HG03175 (cell line): ENCODE measurements around the gene LMTK2.

Experiments
- ATAC-seq: cut with Tn5 transposase; IDR thresholded peaks from one replicate; pipeline ENCODE4 v1.9.1; 2021; ENCODE audit warnings: mild to moderate bottlenecking, moderate library complexity; ENCODE audit not compliant: unreplicated experiment

LMTK2 gene

DNA sequence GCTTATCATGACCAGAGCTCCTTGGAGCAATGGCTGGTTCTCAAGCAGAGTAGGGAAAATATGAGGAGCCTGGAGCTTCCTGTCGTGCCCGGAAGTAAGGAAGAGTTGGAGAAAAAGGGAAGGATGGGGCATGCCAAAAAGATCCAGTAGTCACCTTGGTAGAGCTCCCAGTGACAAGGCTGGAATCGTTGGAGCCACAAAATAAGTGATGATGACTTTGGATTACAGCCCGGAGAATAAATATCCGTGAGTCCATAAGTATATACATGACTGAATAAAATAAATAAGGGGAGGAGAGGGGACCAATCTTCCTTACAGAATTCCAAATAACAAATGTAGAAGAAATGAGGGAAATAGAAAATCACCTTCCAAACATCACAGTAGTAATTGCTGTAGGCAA, 29.3 kb downstream of the LMTK2 start:
- no peak for ATAC-seq

DNA sequence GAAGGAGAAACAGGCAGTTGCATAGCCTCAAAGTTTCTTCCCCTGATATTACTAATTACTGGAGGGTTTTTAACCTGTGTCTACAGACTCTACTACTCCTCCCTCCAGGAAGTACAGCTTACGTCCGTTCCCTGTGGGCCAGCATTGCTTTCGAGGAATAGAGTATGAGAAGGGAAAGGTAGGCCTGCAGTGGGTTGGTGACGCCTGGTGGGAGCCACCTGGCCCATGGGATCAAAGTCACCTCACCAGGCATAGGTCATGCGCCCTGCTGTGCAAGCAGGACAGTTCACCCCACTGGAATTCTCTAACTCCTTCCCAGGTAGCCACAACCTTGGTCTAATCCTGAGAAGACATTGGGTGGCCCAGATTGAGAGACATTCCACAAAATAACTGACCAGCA, 29.8 kb downstream of the LMTK2 start:
- no peak for ATAC-seq

DNA sequence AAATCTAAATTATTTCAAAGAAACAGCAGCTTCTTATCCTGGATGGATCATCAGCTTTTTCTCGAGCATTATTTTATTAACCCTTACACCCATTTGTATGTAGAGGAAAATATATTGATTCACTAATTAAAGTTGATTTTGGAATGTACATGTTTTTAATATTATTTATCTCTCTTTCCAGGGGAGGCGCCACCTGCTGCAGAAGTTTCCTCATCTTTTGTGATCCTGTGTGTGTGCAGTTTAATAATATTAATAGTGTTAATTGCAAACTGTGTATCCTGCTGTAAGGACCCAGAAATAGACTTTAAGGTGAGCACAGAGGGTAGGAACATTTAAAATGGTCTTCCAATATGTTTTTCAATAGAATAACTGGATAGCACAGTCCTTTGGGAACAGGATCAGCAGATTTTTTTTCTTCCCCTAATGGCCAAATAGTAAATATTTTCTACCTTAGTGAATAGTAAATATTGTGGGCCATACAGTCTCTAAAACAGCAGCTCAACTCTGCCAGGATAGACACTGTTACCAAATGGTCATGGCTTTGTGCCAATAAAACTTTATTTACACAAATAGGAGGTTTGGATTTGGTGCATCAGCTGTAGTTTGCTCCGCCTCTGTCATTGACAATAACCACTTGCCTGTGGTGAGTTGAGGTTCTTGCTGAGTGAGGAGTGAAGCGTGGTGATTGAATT, 30.6 kb downstream of the LMTK2 start:
- no peak for ATAC-seq

DNA sequence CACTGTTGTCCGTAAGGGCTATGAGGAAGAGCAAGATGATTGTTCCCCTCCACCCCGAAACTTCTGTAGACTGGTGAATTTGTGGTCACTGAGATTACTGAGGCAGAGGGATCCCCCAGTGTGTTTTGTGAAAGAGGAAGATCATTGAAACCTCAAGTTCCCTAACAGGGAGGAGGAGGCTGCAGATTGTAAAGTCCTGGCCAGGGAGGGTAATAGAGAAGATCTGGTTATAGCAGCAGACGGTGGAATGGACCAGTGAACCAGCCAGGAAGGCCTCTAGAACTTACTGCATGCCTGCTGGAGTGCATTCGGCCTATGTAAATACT, 31.1 kb downstream of the LMTK2 start:
- peak; percentile 71 for ATAC-seq

DNA sequence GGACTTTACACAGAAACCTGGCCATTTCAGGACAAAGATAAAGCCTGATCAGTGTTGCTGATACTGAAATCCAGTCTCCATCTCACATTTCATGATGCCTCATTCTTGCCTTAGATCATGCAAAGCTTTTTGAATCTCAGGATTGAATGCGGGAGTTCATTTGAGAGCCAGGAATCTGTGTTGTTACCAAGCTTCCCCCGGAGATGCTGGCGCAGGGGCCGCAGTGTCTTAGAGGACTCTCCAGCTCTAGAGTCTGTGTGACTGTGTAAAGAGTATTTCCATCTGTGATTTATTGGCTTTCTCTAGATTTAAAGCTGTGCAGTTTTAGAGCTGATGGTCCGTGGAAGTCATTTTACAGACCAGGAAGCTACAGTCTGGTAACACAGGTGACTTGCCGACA, 32.0 kb downstream of the LMTK2 start:
- no peak for ATAC-seq

DNA sequence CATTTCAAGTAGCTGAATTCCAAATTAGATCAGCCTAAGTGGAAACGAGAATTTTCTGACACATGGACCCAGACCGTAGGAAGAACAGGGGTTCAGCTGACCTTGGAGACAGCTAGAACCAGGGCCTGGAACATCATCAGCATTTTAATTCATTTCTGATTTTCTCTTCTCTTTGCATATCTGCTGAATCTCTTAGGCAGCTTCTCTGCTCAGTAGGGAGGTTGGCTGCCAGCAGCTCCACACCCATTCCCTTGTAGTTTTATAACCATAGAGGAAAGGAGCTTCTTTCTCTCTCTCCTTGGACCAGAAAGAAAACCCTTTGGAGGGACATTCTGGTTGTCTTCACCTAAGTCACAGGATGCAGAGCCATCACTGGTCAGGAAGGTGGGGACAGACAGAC, 36.0 kb downstream of the LMTK2 start:
- ATAC-seq, result no peak

DNA sequence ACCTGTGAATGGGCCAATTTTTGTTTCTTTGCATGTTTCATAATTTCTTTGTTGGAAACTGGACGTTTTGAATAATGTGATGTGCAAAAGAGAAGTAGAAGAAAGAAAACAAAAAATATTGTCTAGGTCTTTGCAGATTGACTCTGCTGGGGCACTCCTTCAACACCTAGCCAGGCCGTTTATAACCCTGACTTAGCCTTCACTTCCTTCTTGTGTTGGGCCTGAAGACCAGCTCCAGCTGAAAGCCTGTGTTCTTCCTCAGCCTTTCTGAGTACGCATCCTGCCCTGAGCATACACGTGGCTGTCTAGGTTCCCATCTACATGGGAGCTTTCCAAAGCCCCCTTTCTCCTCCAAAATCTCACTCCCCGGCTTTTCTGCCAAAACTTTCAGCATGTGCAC, 41.9 kb downstream of the LMTK2 start:
- ATAC-seq, result no peak

DNA sequence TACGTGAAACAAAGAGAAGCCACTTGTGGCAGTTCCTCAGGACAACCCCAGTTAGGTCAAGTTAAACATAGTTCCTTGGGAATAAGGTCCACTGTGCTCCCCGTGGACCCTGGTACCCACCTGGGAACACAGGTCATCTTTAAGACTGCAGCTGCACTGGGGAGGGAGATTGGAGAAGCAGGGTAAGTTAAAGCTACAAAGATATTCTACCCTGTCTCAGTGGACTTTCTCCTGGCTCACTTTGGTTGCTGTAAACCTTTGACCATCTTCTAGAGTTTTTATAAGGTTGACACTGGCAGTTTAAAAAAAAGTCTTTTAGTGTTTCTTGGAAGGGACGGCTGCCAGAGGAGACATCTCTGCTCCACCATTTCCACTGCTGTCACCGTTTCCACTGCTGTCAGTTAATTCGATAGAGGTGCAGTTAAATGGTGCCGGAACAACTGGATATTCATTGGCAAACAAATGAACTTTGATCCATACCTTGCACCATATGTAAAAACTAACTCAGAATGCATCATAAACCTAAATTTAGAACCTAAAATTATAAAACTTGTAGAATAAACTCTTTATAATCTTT, 42.5 kb downstream of the LMTK2 start:
- no peak for ATAC-seq

DNA sequence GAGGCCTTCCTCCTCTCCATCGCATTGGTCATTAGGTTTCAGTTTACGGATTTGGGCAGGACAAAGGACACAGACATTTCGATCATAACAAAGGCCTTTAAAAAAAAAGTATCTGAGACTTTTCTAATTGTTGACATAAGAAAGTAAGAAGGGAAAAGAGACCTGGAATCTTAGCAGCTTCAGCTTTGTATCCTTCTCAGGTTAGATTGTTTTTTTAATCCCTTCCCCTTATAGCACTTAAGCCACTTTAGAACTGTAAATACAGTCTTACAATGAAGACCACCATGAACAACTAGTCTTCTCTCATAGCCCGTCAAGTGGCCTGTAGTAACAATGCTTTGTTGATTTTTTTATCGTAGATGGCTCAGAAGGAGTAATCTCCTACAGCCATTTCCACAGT, 45.2 kb downstream of the LMTK2 start:
- no peak for ATAC-seq

DNA sequence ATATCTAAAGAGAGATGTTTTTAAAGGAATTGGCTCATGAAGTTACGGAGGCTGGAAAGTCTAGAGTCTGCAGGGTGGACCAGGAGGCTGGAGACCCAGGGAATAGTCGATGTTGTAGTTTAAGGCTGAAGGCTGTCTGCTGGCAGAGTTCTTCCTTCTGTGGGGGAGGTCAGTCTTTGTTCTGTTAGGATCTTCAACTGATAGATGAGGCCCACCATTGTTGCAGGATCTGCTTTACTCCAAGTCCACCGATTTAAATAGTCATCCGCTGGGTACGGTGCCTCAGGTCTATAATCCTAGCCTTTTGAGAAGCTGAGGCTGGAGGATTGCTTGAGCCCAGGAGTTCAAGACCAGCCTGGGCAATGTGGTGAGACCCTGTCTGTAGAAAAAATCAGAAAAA, 50.0 kb downstream of the LMTK2 start:
- ATAC-seq, result no peak

DNA sequence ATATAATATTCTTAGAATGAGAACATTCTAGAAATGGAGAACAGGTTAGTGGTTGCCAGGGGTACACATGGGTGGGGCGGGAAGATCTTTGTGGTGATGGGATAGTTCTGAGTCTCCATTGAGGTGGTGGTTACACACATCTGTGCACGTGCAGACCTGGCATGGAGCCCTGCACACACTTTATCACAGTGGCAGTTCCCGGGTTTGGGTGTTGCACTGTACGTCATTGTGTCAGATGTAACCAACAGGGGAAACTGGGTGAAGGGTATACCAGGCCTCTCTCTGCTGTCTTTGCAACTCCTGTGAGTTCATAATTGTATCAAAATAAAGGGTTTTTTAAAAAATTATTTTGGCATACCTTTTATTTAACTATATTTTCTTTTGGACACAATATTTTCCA, 51.1 kb downstream of the LMTK2 start:
- ATAC-seq, result no peak

DNA sequence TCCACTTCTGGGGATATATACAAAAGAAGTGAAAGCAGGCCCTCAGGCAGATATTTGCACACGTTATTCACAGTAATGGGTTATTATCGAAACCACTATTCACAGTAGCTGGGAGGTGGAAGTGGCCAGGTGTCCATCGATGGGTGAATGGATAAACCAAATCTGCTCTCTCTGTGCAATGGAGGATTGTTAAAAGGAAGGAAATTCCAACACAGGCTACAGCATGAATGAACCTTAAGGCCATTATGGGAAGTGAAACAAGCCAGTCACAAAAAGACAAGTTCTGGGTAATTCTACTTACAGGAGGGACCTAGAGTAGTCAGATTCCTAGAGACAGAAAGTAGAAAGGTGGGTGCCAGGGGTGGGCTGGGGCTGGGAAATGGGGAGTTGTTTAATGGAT, 56.1 kb downstream of the LMTK2 start:
- no peak for ATAC-seq

DNA sequence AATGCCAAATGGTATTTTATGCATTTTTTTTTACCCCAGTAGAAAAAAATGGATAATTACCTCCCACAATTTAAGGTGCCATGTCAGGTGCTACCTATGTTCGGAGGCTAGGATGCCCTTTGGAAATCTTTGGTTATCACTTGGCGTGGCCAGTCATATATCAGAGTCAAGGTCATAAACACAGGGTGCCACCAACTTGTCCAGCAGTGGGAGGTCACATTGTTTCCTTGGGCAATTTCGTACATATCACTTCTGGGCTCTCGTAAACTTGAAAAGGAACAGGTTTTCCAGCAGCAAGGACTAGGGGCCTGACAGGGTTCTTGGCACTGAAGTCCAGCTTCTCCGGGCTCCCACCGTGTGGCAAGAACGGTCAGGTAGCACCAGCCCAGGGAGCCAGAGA, 56.6 kb downstream of the LMTK2 start:
- no peak for ATAC-seq

DNA sequence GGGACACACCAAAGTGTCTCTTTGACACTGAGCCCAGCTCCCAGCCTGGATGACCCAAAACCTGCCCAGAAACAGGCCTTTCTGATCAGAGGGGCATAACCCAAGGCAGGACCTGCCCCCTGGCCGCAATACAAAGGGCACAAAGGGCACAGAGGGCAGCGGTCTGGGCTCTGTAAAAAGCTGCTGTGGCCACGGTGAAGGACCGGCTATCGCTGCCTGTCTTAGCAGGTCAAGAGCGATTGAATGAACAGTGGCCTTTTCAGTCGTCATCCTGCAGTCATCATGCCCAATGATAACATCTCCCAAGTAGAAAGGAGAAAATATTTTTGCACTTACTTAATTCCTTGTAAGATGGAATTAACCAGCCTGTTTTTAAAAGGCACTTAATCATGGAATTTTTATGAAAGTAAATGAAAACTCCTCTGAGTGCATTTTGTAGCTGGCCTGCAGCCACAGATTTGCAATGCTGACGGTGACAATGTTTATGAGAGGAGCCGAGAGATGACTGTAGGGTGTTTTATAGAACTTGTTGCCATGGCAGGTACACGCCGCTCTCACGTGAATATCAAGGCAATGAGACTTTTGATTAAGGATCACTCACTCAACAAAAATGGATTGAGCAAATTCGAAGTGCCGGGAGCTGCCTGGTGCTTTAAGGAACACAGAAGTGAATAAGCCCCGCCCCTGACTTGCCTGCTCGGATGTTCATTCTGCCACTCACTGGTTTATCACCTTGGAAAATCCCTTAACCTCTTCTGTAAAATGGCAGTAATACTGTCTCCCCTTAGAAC, 57.2 kb downstream of the LMTK2 start:
- ATAC-seq, result no peak

DNA sequence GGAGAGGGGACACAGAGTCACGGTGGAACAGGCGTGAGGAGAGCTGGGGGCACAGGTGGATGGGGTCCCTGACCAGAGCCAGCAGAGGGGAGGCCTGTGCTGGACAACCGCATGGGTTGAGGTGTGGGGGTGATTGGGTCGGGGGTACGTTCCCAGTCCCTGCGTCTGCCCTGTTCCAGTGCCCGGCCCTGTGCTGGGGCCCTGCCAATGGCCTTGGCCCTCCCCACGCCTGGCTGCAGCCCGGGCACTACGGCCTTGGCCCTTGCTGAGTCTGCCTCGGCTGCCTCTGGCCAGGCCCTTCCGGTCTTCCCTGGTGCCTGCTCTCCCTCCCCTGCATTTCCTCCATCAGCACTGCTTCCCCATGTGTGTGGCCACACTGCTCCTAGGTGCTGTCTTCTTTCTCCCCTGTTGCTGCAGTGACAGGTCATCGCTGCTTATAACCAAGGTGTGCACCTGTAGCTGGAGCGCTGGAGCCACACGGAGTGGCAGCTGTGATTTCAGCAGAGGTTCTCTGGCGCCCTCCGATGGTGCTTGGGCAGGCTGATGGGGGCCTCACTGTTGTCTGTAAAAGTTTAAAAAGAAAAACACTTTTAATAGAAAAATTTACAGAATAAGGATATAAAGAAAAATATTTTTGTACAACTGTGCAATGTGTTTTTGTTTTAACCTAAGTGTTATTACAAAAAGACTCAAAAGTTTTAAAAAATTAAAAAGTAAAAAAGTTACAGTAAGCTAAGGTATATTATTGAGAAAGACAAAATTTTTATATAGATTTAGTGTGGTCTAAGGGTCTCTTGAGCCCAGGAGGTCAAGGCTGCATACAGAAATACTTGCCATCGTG, 59.4 kb downstream of the LMTK2 start:
- no peak for ATAC-seq

DNA sequence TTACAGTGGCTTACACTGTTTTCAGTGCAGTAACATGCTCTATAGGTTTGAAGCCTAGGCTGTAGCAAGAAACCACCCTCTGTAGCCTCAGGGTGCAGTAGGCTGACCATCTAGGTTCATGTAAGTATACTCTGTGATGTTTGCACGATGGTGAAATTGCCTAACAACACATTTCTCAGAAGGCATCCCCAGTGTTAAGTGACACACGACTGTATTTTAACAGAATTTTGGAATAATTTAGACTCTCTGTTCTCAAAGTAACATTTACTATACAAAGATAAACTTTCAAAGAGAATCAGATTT, 60.0 kb downstream of the LMTK2 start:
- ATAC-seq, result no peak

DNA sequence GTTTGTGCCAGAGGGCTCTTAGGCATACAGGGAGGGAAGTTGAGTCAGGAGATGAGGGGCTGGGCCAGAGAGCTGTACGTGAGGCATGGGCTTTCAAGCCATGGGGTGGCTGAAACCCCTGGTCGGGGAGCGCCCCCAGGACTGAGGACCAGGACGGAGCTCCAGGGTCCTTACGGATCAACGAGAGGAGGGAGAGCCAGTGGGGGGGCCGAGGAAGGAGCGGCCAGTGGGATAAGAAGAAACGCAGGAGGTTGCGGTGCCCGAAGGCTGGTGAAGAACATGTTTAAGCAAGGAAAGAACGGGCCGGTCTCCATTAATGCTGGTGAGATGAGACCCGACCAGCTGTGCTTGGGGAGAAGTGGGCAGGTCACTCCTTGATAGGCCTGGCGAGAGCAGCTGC, 61.0 kb downstream of the LMTK2 start:
- ATAC-seq, result no peak

DNA sequence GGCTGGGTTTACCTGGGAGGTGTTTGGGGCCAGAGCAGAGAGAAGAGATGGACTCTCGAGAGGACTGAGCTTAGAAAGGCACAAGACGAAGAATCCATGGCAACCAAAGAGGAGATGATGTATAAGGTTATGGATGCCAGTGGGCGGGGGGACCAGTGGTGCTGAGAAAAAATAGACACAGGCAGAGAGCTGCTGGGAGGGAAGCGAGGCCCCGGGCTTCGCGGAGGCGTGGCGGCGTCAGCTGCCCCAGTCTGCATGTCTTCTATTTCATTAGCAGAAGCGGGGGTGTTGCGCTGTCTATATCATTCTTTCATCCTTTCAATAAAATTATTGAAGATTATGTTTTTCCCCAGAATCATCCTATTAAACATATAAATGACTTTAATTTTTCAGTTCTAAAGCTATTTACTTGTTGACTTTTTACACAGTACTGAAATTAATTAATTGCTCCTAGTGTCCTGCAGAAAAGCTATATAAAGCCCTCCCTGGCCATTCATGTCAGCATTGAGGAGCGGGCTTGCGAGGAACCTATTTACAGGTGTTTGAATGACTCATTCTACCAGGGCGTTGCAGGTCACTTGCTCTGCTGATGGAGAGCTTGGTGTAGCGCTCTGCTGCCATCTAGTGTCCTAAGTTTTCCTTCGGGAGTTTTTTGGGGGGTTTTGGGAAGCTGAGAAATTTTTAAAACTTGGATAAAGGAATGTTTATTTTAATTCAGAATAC, 61.7 kb downstream of the LMTK2 start:
- peak; percentile 82 for ATAC-seq

DNA sequence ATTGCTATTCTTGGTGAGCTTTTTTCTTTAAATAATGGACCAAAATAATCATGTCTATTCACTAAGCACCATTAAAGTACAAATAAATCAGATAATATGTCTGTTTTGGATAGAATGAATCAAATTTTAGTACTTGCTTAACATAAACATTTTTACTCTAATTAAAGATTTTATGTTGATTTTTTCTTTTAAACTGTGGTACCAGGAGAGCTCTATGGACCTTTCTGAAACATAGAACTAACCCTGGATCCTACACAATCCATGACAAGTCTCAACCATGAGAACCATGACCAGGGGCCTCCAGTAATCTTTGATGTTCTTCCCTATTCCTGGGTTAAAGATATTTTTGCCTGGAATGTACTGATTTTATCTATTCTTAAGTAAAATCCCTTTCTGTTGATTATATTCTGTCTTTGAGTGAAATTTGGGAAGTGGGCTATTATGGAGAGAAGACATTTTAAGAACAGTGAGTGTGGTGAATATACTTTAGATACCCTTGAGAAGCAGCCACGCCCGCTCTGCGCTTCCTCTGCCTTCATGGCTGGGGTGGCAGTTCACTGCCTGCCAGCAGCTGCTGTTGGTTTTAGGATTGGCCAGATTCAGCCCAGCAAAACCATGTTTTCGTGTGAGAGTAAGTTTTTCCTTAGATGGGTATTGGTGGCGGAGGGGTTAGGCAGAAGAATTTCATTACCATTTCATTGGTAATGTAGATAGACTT, 62.4 kb downstream of the LMTK2 start:
- ATAC-seq, result no peak

DNA sequence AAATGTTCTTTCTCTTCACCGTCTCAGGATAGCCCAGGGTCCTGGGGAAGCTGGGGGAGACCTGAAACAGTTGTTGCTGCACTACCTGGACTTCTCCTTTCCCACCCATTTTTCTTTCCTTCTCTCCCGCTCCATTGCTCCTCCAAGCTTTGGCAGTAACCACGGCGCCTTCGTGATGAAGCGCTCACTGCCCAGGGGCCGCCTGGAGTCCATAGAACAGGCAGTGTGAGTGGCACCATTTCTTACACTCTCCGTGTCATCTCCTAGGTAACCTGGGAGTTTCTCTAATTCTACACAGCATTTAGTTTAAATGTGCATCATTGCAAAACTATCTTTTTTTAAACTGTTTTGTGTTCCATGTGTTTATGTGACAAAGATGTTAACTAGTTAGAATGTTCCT, 64.3 kb downstream of the LMTK2 start:
- no peak for ATAC-seq

DNA sequence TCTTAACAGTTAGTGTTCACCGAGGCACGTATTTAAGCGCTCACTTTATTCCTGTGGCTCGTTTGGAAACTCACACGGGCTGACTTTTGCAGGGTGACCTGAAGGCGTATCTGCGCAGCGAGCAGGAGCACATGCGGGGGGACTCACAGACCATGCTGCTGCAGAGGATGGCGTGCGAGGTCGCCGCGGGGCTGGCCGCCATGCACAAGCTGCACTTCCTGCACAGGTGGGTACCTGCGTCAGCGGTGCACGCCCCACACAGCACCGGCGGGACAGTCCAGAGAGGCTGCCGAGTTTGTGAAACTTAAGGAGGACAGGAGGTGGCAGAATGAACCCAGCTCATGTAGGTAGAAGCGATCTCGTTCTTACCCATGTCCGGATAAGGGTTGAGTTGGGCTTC, 64.8 kb downstream of the LMTK2 start:
- ATAC-seq, result no peak
